HG03064 (cell line): ENCODE data around the gene RERGL.
"Not testable (repeated sequence)": the region's sequence is repeated elsewhere in the genome, so short reads cannot be mapped to it uniquely, and the experiment has no call there.

Experiments
- ATAC-seq: cut with Tn5 transposase; IDR thresholded peaks from one replicate; pipeline ENCODE4 v1.9.1; 2021; ENCODE audit warnings: low read depth; ENCODE audit not compliant: unreplicated experiment

The RERGL gene, protein sequence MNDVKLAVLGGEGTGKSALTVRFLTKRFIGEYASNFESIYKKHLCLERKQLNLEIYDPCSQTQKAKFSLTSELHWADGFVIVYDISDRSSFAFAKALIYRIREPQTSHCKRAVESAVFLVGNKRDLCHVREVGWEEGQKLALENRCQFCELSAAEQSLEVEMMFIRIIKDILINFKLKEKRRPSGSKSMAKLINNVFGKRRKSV

DNA sequence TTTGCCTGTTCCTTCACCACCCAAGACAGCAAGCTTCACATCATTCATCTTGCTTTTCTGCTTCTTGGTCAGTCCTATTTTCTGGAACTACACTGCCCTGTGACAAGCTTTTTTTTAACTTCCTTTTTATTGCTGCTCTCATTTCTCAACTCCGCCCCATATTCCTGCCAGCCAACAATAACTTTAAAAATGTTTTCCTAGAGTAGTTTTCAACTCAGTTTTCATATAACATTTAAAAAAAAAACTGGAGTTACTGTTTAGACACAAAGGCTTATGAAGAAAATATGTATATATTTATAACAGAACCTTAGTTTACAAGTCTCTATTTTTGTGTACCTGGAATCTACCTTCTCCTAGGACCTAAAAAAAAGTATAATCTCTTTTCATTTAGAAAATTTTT, at the start of gene RERGL:
Gene RERGL (minus strand): TSS at position 101 of the 400 bp plus-strand sequence. CDS start 53 bp downstream, at position 48.
- ATAC-seq = no peak

DNA sequence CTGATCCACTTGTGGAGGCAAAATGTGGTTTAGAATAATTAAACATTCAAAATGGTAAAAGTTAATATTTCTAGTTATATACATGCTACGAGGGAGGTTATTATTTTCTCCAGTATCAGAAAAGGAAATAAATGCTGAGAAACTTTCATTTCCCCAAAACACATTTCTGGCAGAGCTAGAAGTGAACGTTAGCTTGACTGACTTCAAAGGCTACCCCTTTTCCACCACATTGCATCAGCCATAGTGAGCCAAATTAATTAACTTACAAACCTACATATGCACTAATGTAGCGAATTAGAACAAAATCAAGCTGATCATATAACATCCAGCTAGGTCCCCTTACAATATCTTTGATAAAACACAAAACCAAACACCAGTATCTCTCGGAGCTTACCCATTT, 49.3 kb upstream of the RERGL start:
- ATAC-seq = no peak

DNA sequence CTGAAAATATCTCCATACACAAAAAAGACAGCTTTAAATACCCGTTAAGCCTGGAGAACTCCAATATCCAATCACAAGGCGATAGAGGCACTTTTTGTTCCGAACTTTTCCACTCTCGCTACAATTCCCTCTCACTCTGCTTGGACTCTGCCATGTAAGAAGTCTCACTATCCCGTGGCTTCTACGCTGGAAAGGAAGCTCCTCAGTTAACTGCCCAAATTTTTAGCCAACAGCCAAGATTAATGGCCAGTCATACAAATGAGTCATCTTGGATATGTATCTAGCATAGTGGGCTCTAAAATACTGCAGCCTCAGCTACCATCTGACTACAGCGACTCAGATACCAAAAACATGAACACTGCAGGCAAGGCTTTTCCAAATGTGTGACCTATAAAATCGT, 45.5 kb upstream of the RERGL start:
- ATAC-seq = no peak

DNA sequence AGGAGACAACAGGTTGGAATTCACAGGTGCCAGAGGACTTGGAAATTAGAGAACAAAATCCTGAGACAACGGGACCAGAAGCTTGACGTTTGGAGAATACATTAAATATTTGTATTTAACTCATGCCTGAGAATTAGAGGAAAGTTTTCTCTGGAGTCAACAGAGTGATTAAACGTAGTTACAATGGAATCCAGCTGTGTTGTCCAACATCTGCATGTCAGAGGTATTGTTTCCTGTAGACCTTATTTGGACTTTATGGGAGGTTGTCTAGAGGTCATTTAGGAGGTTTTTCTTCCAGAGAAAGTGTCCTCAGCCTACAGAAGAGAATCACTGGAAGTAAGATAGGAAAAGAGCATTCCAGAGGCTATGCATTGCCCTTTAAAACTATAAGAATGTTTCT, 45.1 kb upstream of the RERGL start:
- ATAC-seq = no peak

DNA sequence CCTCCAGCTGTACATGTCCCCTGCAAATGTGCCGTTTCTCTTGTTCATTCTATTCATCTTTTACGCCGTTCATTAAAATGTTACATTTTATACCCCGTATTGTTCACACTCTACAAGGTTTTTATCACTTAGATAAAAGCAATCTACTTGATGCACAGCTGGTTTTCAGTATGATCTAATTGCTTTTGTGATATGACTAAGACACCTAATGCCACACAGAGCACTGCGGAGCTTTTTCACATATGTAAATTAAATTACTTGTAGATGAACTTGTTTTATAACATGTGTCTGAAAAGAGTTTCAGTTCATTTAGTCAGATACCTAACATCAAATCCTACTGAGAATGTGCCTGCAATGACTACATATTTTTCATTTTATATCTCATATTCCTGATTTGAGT, 40.9 kb upstream of the RERGL start:
- ATAC-seq = no peak

DNA sequence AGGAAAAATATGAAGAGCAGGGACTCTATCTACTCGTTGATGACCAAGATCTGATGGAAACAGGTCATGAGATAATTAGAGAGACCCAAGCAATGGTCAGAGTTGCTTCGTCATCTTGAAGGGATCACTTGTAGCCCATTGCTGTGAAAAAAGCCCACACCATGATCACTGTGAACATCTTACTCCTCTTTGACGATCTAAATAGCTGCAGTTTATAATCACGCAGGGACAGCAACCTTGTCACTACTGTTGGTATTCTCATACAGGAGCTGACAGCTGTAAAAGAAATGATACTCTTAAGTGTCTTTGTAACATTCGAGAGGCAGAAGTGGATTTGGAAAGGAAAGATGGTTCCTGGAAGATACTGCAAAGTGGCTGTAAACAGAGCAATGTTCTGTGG, 33.7 kb upstream of the RERGL start:
- ATAC-seq = no peak

DNA sequence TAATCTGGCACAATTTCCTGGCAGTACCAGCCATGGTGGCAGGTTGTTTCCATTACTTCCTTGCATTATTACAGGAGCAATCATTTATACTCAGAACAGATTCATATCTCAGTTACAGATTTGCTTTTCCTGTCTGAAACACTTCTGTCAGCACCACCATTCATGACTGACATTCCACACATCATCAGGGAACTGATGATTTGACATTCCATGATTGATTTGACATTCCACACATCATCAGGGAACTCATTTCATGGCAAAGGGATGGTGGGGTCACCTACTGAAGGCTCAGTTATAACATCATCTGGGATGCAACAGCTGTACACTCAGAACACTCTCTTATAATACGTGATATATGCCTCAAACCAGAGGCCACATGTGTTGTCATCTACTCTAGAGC, 30.9 kb upstream of the RERGL start:
- ATAC-seq = no peak

DNA sequence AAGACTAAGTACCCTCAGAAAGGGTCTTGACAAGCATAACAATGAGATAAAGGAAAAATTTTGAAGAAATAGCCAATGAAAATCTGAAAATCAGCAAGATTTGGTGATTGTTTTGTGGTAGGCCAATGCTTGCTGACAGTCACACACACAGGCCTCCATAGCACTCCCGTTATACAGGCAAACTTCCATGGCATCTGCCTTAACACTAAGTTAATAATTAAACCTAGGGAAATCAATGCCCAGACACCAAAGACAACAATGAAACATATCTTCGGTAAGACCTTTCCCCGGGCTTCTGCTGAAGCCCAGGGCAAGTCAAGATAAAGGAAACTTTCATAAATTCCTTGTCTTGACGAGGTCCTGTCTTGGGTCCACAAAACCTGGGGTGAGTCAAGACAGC, 18.6 kb upstream of the RERGL start:
- no peak for ATAC-seq

DNA sequence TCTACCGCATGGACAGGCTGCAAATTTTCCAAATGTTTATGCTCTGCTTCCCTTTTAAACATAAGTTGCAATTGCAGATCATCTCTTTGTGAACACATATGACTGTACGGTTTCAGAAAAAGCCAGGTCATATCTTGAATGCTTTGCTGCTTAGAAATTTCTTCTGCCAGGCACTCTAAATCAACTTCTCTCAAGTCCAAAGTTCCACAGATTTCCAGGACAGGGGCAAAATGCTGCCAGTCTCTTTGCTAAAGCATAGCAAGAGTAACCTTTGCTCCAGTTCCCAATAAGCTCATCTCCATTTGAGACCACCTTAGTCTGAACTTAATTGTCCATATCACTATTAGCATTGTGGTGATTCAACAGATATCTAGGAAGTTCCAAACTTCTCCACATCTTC, 13.6 kb upstream of the RERGL start:
- ATAC-seq = no peak

DNA sequence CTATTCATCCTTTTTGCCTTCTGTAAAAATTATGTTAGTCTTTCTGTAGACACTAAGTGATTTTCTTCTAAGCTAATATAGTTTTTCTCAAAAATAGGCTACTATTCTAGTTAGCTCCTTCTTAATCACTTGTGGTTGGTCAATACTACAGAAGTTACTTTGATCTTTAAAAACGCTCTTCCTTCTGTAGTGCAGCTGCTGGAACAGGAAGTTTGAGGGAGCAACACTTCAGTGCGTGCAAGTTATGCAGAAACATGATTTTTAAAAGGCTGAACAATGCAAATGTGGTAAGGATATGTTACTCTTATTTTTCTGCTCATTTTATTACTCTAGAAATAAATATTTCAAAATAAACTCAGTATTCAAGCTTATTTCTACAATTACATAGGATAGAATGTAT, 11.1 kb upstream of the RERGL start:
- ATAC-seq = no peak

DNA sequence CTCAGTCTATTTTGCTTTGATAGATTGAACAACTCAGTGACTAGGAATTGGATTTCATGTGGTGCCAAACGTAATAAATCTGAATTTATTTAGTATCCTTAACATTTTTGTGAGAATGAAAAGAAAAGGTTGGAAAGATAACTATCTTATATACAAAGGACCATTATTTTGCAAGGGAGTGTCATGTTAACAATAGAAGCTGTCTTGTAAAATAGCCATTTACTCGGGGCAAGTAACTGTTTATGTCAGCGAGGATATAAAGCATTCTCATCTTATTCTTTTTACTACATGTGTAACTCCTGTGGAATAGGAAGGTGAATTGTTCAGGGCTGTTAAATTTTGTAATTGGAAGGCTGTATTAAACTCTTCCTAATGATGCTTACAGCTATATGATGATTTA, 5.9 kb downstream of the RERGL start:
- no peak for ATAC-seq

DNA sequence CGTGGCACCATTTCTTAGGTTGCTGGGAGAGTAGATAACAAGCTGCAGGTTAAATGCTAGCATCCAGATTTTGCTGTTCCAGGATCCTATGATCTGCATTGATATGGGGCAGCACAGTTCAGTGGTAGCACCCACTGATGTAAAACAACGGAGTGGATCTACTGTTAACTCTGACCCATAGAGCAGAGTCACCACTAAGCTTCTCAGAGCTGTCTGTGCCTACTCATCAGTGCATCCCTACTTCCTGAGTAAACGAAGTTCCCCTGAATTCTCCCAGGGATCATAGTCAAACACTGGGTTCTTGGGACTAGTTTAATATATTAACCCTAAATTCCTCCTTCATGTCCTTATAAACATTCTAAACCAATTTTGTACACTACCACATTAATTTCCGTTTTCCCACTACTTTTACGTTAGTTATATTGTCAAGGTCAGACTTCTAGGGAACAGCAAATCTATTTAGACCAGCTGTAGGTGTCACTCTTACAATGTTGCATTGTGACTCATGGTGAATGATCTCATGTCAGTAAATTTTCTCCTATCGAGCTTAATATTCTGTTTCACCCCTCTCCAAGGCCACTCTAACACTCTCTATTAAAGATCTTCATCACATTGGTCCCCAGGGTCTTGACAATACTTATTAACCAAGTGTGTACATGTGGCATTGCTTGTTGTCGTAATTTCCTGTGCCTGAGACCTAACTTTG, 10.3 kb downstream of the RERGL start:
- ATAC-seq = no peak

DNA sequence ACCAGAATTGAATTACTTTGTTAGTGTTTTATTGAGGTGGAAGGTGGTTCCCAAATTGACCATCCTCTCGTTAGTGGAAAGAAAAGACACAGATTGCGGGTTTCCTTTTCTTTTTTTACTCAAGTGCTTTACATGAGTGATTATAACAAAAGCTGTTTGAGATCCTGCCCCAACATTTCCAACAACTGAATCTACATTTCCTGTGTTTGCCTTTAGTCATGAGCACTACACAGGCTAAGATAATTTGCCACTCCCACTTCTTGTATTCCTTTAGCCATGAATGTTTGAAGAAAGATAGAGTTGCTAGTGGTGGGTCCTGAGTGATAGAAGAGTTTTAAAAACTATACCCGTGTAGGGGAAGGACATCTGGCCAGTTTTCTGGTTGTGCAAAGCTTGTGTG, 16.0 kb downstream of the RERGL start:
- no peak for ATAC-seq

DNA sequence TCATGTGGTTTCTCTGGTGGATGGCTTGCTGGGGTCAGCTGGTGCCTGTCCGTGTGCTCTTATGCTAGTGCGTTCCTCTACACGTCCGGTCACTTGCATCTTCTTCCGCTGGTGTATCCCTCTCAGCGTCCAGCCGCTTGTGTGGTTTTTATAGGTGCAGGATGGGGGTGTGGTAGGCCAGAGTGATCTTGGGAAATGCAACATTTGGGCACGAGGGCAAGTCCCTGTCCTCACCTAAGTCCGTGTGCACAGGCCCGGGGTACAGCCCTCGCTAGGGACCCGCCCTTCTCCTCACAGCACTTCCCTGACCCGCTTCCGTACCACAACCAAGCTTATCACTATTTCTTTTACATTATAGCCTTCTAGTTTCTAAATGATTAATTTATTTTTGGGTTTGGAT, 17.3 kb downstream of the RERGL start:
- ATAC-seq = no peak

DNA sequence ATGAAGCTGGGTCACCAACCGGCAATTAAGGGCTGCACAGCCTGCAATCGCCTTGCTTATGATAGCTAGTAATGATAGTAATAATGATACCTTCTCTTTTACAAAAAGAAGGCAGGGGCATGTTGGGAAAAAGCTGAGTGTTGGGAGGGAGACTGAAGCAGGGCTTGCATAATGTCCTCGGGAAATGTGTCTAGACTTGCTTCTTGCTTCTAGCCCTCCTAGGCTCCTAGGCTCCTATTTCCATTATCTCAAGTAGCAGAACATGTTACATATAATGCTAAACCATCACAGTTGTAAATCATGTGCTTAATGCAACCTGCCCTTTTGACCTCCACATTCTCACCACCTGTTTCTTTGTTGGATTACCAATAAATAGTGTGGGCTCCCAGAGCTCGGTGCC, 18.7 kb downstream of the RERGL start:
- ATAC-seq = no peak

DNA sequence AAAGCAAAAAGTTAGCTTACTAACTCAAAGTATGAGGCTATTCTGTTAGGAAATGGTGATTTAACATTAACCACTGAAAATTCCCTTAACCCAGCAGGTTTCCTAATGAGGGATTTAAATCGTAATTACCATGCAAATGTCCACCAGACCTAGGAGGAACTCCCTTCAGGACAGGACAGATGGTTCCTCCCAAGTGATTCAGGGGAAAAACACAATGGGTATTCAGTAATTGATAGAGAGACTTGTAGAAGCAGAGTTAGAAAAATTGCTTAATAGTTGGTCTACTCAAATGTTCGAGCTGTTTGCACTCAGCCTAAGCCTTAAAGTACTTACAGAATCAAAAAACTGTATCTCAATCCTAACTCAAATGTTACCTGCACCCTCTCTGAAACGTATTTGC, 21.6 kb downstream of the RERGL start:
- ATAC-seq = no peak

DNA sequence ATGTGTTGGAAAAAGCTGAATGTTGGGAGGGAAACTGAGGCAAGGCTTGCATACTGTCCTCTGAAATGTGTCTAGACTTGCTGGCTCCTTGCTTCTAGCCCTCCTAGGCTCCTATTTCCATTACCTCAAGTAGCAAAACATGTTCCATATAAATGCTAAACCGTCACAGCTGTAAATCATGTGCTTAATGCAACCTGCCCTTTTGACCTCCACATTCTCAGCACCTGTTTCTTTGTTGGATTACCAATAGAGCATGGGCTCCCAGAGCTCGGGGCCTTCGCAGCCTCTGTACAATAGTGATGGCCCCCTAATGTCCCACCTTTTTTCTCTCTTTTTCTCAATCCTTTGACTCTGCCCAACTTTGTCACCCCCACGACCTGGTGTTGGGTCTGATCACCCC, 23.3 kb downstream of the RERGL start:
- no peak for ATAC-seq

DNA sequence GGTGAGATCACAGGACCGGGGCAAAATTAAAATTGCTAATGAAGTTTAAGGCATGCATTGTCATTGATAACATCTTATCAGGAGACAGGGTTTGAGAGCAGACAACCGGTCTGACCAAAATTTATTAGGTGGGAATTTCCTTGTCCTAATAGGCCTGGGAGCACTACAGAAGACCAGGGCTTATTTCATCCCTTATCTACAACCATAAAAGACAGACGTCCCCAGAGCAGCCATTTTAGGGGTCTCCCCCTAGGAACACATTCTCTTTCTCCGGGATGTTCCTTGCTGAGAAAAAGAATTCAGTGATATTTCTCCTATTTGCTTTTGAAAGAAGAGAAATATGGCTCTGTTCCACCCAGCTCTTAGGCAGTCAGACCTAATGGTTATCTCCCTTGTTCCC, 27.1 kb downstream of the RERGL start:
- not testable (repeated sequence) for ATAC-seq

DNA sequence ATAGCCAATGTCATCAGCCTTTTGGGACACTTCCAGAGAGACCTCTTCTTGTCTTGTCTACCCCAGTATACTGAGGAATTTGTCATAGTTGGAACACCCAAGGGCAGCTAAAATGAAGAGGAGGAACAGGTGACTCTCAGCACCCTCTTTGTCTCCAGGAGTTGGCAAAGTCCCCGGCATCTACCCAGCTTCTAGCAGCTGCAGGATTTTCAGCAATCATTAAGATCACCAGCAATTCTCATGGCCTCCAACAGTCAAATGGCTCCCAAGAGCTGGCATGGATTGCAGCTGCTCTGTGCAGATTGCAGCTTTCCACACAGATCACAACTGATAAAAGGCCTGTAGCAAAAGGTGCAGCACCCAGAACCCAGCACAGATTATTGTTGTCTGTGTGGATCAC, 32.9 kb downstream of the RERGL start:
- no peak for ATAC-seq

DNA sequence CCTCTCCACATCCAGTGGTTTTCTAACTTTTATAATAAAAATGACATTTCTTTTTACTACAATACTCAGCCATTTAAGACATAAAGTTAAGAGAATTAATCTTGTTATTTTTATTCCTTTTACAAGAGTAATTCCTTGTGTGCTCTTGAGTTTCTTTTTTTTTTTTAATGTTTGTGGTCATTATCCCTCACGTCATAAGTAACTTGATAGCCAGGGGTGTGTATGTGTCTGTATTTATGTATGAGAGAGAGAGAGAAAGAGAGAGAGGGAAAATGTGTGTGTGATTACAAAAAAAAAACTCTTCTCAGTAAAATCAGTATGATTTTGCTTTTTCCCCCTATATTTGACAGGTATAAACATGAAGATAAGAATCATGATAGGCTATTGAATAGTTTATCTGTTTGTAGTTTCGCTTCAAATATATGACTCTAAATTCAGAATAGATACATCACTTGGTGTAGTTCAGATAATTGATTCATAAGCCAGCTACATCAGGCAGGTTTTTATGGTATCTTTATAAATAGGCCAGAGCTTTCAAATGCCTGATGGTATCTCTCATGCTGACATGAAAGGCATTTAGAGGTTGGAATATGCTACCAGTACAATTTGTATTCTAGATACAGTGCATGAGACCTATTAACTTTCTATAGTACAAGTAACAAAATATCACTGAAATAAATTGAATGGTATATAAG, 34.9 kb downstream of the RERGL start:
- ATAC-seq = no peak

DNA sequence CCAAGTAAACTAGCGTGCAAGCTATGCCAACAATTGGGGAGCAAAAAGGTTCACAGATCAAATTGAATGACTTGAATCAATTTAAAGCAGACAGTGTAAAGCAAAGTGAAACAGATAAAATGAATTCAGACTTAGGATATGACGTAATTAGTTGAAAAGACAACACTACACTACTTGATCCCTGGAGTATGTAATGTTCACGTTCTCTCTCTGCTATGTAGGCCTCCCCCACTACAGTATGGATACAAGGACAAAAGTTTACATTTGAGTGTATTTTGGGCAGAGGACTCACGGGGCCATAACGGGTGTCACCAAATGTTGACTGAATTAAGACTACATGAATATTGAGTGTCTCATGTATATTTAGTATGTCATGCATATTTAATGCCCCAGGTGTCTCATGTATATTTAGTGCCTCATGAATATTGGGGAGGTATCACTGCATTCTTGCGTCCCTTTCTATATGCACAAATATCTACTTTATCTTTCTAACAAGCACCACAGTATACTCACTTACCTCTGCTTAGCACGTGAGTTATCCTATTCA, 44.5 kb downstream of the RERGL start:
- ATAC-seq = no peak
